Natural killer cell (primary cell): ENCODE data around the gene SLC2A11. TPM values are rescaled to one million over a fixed set of nuclear protein-coding genes. Genes with fewer than 3 reads are reported as not detected.

Experiments
- ATAC-seq, 3 donors: fragments of 150-1000 bp in 2 of 3; fragments of 200-7000 bp in 1 of 3; cut with Tn5 transposase; 1 replicate in 1 of 3; 2 replicates in 2 of 3; pipeline ENCODE4 v1.10.0; 2021; ENCODE audit warnings: mild to moderate bottlenecking in 2 of 3, moderate library complexity in 2 of 3
- DNase-seq, 2 donors: peaks; one replicate each; pipeline versions ENCODE4 v3.0.0 to v3.0.0-alpha.2; 2013 to 2021; ENCODE audit warnings: mixed read lengths in 1 of 2
- H3K27ac ChIP-seq: one replicate; pipeline ENCODE4 v1.5.1; 2013; ENCODE audit warnings: mild to moderate bottlenecking, low read length
- H3K27me3 ChIP-seq: one replicate; pipeline ENCODE4 v1.6.1; 2013; ENCODE audit warnings: low read length; ENCODE audit not compliant: control insufficient read depth, insufficient read depth
- H3K36me3 ChIP-seq: one replicate; pipeline ENCODE4 v1.6.1; 2013; ENCODE audit warnings: low read length; ENCODE audit not compliant: control insufficient read depth, insufficient read depth
- H3K4me1 ChIP-seq: one replicate; pipeline ENCODE4 v1.6.1; 2013; ENCODE audit warnings: low read length; ENCODE audit not compliant: control insufficient read depth, insufficient read depth
- H3K4me3 ChIP-seq: one replicate; pipeline ENCODE4 v1.5.1; 2013; ENCODE audit warnings: low read length
- H3K9me3 ChIP-seq: one replicate; pipeline ENCODE4 v1.6.1; 2013; ENCODE audit warnings: low read length; ENCODE audit not compliant: control insufficient read depth, insufficient read depth
- H3K27ac Mint-ChIP-seq, 2 donors: one replicate each; pipeline ENCODE4 v1.8.0; 2022; ENCODE audit warnings: mild to moderate bottlenecking in 2 of 2, mixed read lengths in 2 of 2, moderate library complexity in 1 of 2
- H3K27me3 Mint-ChIP-seq, 2 donors: one replicate each; pipeline ENCODE4 v1.8.0; 2022; ENCODE audit warnings: low read depth in 2 of 2, mixed read lengths in 2 of 2
- H3K36me3 Mint-ChIP-seq: one replicate; pipeline ENCODE4 v1.8.0; 2022; ENCODE audit warnings: mixed read lengths
- H3K4me1 Mint-ChIP-seq, 2 donors: one replicate each; pipeline ENCODE4 v1.8.0; 2022; ENCODE audit warnings: mixed read lengths in 2 of 2
- H3K4me3 Mint-ChIP-seq: one replicate; pipeline ENCODE4 v1.8.0; 2022; ENCODE audit warnings: mild to moderate bottlenecking, moderate library complexity, mixed read lengths
- H3K9me3 Mint-ChIP-seq, 2 donors: one replicate each; pipeline ENCODE4 v1.8.0; 2022; ENCODE audit warnings: mixed read lengths in 2 of 2
- WGBS: methylation state at CpG from one replicate; pipeline ENCODE4 v1.1.7; 2013; ENCODE audit warnings: missing lambda C conversion rate; ENCODE audit not compliant: insufficient coverage; 5-methylcytosine and 5-hydroxymethylcytosine counted together
- intact Hi-C: fragments of 100-400 bp; cut with micrococcal nuclease; formaldehyde crosslinking; loops from one replicate; pipeline ENCODE4 v1.14.2; 2022
- total RNA-seq, 4 donors: library from RNA; stranded (reverse); fragments of 120-200 nt in 1 of 4; gene quantifications; one replicate each; pipeline versions ENCODE4 v1.2.3 to v1.2.4, GENCODE V29; 2013 to 2022
- TF ChIP-seq, protein P1 (sequence below): fragments of 200-600 bp; IDR thresholded peaks from one replicate; pipeline ENCODE4 v1.8.0; 2022; ENCODE audit warnings: antibody characterized with exemption

The SLC2A11 gene
- total RNA-seq, 3 donors from 2014 or later (not counting 1 experiment from before 2014, with no cell fraction given): 9.2 to 14.1 (median 11.8) TPM

DNA sequence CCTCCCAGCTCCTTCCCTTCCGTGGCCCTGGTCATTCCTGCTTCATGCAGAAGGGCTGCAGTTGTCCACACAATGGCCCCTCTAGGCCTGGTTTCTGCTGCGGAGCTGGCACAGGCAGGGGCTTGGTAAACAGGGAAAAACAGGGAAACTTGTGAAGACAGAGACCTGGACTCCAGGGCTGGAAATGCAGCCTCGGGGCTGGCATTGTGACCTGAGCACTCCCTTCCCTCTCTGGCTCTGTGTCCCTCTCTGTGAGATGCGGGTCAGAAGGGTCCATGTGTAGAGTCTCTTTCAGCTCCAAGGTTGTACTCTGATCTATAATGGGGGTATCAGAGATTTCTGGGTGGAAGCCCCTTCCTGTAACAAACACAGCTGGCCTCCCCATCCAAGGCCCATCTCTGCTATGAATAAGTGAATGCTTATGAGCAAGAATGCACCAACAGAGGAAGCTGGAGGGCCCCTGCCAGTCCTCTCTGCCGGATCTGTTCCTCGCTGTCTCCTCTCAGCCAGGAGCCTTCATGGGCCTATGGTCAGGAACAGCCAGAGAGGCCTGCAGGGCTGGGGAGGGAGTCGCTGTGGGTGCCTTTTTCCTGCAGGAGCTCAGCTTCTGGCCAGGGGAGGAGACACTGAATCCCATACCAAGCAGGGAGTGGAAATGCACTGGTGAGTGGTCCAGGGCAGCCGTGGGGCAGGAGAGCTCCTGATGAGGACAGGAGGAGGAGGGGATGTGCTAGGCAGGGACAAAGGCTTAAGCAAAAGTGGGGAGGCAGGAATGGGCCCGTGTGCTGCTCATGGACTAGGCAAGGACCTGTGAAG lies 12.2 kb upstream of the SLC2A11 start:
- DNase-seq (no peak), ATAC-seq (no peak)
- H3K27me3 Mint-ChIP-seq: no peaks in the 10 kb centered on the region
- Histone ChIP-seq H3K27ac (peak overlapping the region; percentile 51), H3K4me3 (no peak overlapping the region), H3K9me3 (no peaks in the 10 kb centered on the region), H3K27me3 (no peaks in the 10 kb centered on the region), H3K36me3 (no peaks in the 10 kb centered on the region), H3K4me1 (peaks cover 50% of the 10 kb centered on the region)
- intact Hi-C loops: loop anchor here (5.0 kb wide), 3 partner anchors 78 to 303 kb away; partner anchors contain the start of gene CHCHD10
- no peaks in the 10 kb centered on the region for H3K36me3 Mint-ChIP-seq
- no peak overlapping the region for H3K27ac Mint-ChIP-seq
- TF ChIP-seq, protein P1, sequence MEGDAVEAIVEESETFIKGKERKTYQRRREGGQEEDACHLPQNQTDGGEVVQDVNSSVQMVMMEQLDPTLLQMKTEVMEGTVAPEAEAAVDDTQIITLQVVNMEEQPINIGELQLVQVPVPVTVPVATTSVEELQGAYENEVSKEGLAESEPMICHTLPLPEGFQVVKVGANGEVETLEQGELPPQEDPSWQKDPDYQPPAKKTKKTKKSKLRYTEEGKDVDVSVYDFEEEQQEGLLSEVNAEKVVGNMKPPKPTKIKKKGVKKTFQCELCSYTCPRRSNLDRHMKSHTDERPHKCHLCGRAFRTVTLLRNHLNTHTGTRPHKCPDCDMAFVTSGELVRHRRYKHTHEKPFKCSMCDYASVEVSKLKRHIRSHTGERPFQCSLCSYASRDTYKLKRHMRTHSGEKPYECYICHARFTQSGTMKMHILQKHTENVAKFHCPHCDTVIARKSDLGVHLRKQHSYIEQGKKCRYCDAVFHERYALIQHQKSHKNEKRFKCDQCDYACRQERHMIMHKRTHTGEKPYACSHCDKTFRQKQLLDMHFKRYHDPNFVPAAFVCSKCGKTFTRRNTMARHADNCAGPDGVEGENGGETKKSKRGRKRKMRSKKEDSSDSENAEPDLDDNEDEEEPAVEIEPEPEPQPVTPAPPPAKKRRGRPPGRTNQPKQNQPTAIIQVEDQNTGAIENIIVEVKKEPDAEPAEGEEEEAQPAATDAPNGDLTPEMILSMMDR: no peak
- H3K4me3 Mint-ChIP-seq: no peak overlapping the region
- 81% methylated on average over 8 of the region's 9 CpGs for WGBS
- peaks cover 0 to 13% of the 10 kb centered on the region in 2 donors for H3K4me1 Mint-ChIP-seq
- H3K9me3 Mint-ChIP-seq: no peaks in the 10 kb centered on the region

DNA sequence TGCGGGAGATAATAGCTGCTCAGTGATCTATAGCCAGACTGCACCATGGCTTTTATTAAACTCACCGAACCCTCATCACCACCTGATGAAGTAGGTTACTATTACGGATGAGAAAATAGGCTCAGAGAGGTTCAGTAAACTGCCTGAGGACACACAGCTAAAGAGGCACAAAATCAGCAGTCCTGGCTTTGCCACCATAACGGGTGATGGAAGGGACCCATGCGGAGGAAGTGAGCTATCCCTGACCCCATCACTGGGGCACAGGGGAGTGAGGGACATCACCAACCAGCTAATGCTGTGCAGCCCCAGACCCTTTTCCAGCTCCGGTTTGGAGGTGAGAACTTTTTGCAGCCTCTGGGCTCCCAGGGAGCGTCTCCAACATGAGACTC lies 11.6 kb upstream of the SLC2A11 start:
- peaks cover 50% of the 10 kb centered on the region for H3K4me1 ChIP-seq
- no peaks in the 10 kb centered on the region for H3K9me3 ChIP-seq
- H3K9me3 Mint-ChIP-seq: no peaks in the 10 kb centered on the region
- no peaks in the 10 kb centered on the region for H3K27me3 ChIP-seq
- no peaks in the 10 kb centered on the region for H3K27me3 Mint-ChIP-seq
- no peak overlapping the region for H3K27ac Mint-ChIP-seq
- H3K4me1 Mint-ChIP-seq: peaks cover 0 to 13% of the 10 kb centered on the region in 2 donors
- ATAC-seq (no peak), DNase-seq (no peak)
- H3K27ac ChIP-seq: no peak overlapping the region
- H3K4me3 ChIP-seq: no peak overlapping the region
- no peak overlapping the region for H3K4me3 Mint-ChIP-seq
- TF ChIP-seq, protein P1: no peak
- H3K36me3 ChIP-seq: no peaks in the 10 kb centered on the region
- intact Hi-C loops: loop anchor here (5.0 kb wide), 3 partner anchors 79 to 304 kb away; partner anchors contain the start of gene CHCHD10
- 88% methylated on average over 6 of the region's 7 CpGs for whole genome bisulfite sequencing
- H3K36me3 Mint-ChIP-seq: no peaks in the 10 kb centered on the region

DNA sequence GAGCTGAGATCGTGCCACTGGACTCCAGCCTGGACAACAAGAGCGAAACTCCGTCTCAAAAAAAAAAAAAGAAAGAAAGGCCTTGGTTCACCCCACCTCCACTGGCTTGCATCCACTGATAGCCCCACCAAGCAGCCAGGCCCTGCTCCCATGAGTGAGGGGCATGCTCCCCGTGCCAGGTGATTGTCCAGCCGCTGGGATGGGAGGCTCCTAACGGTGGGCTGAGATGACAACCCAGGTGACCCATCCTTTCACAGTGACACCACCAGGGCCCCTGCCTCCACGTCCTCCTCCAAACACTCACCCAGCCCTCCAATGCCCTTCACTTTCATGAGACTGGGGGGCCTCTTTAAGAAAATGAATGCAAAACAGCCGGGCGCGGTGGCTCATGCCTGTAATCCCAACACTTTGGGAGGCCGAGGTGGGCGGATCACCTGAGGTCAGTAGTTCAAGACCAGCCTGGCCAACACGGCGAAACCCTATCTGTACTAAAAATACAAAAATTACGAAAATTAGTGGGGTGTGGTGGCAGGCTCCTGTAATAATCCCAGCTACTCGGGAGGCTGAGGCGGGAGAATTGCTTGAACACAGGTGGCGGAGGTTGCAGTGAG lies 10.3 kb upstream of the SLC2A11 start:
- ATAC-seq (no peak), DNase-seq (no peak)
- Mint-ChIP-seq H3K9me3 (no peaks in the 10 kb centered on the region), H3K36me3 (no peaks in the 10 kb centered on the region), H3K27ac (no peak overlapping the region), H3K27me3 (no peaks in the 10 kb centered on the region), H3K4me1 (peaks cover 0 to 8% of the 10 kb centered on the region in 2 donors), H3K4me3 (no peak overlapping the region)
- Histone ChIP-seq H3K36me3 (no peaks in the 10 kb centered on the region), H3K27ac (no peak overlapping the region), H3K4me1 (peaks cover 50% of the 10 kb centered on the region), H3K27me3 (no peaks in the 10 kb centered on the region), H3K9me3 (no peaks in the 10 kb centered on the region), H3K4me3 (no peak overlapping the region)
- WGBS: 89% methylated on average over 18 of the region's 18 CpGs
- intact Hi-C loops: loop anchor here (5.0 kb wide), 3 partner anchors 80 to 305 kb away; partner anchors contain the start of gene CHCHD10
- TF ChIP-seq, protein P1: no peak
